GM18519 (cell line): ENCODE data around the gene VOPP1.

Experiments used
- ATAC-seq: cut with Tn5 transposase; IDR thresholded peaks from one replicate; pipeline ENCODE4 v1.9.1; 2021; ENCODE audit warnings: mild to moderate bottlenecking, moderate library complexity; ENCODE audit not compliant: unreplicated experiment, low FRiP score

Gene VOPP1

GRCh38 chr7:55494951-55495350 lies 77.4 kb downstream of the VOPP1 start:
- ATAC-seq: no peak

- no peak for ATAC-seq
Measured at GRCh38 chr7:55493408-55493807, 78.9 kb downstream of the VOPP1 start.

GRCh38 chr7:55491346-55491745 lies 81.0 kb downstream of the VOPP1 start:
- no peak for ATAC-seq

- ATAC-seq: no peak
Measured at GRCh38 chr7:55490099-55490498, 82.2 kb downstream of the VOPP1 start.

- no peak for ATAC-seq
Measured at GRCh38 chr7:55489552-55489951, 82.8 kb downstream of the VOPP1 start.

- no peak for ATAC-seq
Measured at GRCh38 chr7:55488804-55489340, 83.4 kb downstream of the VOPP1 start.

GRCh38 chr7:55488216-55488615 lies 84.1 kb downstream of the VOPP1 start:
- no peak for ATAC-seq

GRCh38 chr7:55486991-55487390 lies 85.3 kb downstream of the VOPP1 start:
- ATAC-seq: no peak

GRCh38 chr7:55486192-55486590 lies 86.1 kb downstream of the VOPP1 start:
- ATAC-seq: no peak

- no peak for ATAC-seq
Measured at GRCh38 chr7:55485501-55486191, 86.7 kb downstream of the VOPP1 start.

GRCh38 chr7:55484834-55485233 lies 87.5 kb downstream of the VOPP1 start:
- no peak for ATAC-seq

- ATAC-seq: no peak
Measured at GRCh38 chr7:55484241-55484640, 88.1 kb downstream of the VOPP1 start.

- no peak for ATAC-seq
Measured at GRCh38 chr7:55483046-55483445, 89.3 kb downstream of the VOPP1 start.

- no peak for ATAC-seq
Measured at GRCh38 chr7:55481155-55481554, 91.1 kb downstream of the VOPP1 start.

GRCh38 chr7:55478700-55479099 lies 93.6 kb downstream of the VOPP1 start:
- no peak for ATAC-seq

- ATAC-seq: no peak
Measured at GRCh38 chr7:55477781-55478374, 94.4 kb downstream of the VOPP1 start.

GRCh38 chr7:55476852-55477780 lies 95.2 kb downstream of the VOPP1 start:
- no peak for ATAC-seq

- ATAC-seq: no peak
Measured at GRCh38 chr7:55475855-55476803, 96.2 kb downstream of the VOPP1 start.

- no peak for ATAC-seq
Measured at GRCh38 chr7:55474944-55475854, 97.1 kb downstream of the VOPP1 start.
